Panc1 (cell line): ENCODE data around the gene SEH1L.

Source experiments
- CTCF ChIP-seq: fragments of 450-650 bp; IDR thresholded peaks from 2 replicates; pipeline ENCODE4 v1.5.1; 2017; ENCODE audit warnings: mild to moderate bottlenecking
- POLR2AphosphoS5 ChIP-seq: IDR thresholded peaks from 2 replicates; pipeline ENCODE4 v1.6.1; 2012; ENCODE audit warnings: mild to moderate bottlenecking, low read depth, low read length, moderate library complexity
- REST ChIP-seq, 2 experiments: IDR thresholded peaks; 2 replicates each; pipeline ENCODE4 v1.6.1; 2011 to 2012; ENCODE audit warnings: low read depth in 2 of 2, control low read depth in 1 of 2, low read length in 1 of 2, mild to moderate bottlenecking in 1 of 2, moderate library complexity in 1 of 2; ENCODE audit not compliant: insufficient read depth in 1 of 2

- no peak for TF ChIP-seq CTCF
- TF ChIP-seq POLR2AphosphoS5, result peak; percentile 86
- no peak for TF ChIP-seq REST (IDR thresholded peaks at IDR 0.05; ENCODE audit: insufficient read depth in 1 of 2, low read depth in 2 of 2, low read length in 1 of 2)
Observed at GRCh38 chr18:12948050-12948804, 416 bp downstream of the SEH1L start.
